HG03159 (cell line): Measurements from ENCODE around the gene LETM1.
"Not testable (repeated sequence)": the region's sequence is repeated elsewhere in the genome, so short reads cannot be mapped to it uniquely, and the experiment has no call there.

Source experiments
- ATAC-seq: cut with Tn5 transposase; IDR thresholded peaks from one replicate; pipeline ENCODE4 v1.9.1; 2021; ENCODE audit warnings: mild to moderate bottlenecking, moderate library complexity; ENCODE audit not compliant: unreplicated experiment

Gene LETM1

GRCh38 chr4:1852904-1853623 is 2.9 kb downstream of the LETM1 start:
- ATAC-seq = no peak

- ATAC-seq = no peak
These were observed 4.2 kb downstream of the LETM1 start for GRCh38 chr4:1851575-1852410.

- ATAC-seq = no peak
These were observed 4.8 kb downstream of the LETM1 start for GRCh38 chr4:1851160-1851559.

GRCh38 chr4:1850276-1850675 is 5.7 kb downstream of the LETM1 start:
- no peak for ATAC-seq

- ATAC-seq = no peak
These were observed 9.4 kb downstream of the LETM1 start for GRCh38 chr4:1846580-1846979.

DNA sequence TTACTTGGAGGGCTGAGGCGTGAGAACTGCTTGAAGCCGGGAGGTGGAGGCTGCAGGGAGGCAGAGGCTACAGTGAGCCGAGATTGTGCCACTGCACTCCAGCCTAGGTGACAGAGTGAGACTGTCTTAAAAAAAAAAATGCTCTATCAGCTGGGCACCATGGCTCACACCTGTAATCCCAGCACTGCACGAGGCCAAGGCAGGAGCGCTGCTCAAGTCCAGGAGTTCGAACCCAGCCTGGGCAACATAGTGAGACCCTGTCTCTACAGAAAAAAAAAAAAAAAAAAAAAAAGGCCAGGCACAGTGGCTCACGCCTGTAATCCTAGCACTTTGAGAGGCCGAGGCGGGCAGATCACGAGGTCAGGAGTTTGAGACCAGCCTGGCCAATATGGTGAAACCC is 11.3 kb downstream of the LETM1 start:
- ATAC-seq = not testable (repeated sequence)

- ATAC-seq = no peak
These were observed 12.1 kb downstream of the LETM1 start for GRCh38 chr4:1843852-1844251.

DNA sequence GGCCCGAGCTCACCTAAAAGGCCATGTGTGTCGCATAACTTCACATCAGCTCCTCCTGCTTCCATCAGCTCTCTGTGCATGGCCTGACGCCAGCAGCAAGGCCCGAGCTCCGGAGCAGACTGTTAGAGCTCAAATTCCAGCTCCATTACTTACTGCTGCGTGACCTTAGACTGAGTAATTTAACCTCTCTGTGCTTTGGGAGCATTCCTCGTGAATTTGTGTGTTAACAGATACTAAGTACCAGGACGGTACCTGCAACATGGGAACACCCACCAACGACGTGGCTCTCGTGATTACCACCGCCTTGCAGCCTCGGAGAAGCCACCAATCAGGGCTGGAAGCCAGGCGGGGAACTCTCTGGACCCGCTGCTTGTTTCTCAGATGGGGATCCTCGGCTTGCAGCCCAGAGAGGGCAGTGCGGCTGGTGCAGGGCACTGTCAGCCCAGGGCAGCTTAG is 12.9 kb downstream of the LETM1 start:
- no peak for ATAC-seq

- ATAC-seq = no peak
These were observed 13.5 kb downstream of the LETM1 start for GRCh38 chr4:1842339-1842895.

DNA sequence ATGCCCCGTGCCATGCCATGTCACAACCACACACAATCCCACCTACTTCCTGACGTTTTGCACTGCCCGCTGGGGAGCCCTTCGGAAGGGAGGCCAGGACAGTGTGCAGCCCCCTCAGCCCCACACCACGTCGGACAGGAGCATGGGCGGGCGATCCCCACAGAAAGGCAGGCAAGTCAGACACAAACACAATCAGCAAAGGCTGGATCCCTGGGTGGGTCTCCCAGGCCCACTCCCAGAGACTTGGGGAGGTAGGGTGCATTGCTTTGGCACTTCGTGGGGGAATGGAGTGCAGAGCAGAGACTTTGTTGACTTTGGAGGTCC is 14.1 kb downstream of the LETM1 start:
- no peak for ATAC-seq

DNA sequence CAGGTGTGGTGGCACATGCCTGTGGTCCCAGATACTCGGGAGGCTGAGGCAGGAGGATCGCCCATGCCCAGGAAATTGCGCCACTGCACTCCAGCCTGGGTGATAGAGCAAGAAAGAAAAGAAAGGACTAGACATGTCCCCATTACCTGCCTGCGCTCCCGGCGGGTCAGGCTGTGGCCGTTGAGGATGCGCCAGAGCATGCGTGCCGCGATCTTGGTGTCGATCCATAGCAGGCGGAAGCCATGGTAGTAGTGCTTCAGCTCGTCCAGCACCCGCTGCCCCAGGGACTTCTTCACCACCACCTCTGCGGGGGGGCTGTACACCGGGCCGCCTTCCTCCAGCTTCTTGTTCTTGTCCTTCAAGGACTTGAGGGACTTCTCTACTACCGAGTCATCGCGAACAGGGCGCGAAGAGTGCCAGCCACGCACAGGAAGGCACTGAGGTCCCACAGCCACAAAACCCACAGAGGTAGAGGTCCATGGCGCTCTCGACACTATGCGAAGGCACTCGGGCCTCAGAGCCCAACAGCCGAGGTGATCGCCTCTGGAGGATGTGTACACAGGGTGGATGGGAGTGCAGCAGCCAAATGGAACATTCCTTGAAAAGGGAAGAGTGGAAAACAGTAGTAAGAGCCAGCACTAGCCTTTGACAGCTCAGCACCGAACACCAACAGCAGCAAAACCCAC is 14.6 kb downstream of the LETM1 start:
- no peak for ATAC-seq

- no peak for ATAC-seq
These were observed 16.7 kb downstream of the LETM1 start for GRCh38 chr4:1839282-1839681.

DNA sequence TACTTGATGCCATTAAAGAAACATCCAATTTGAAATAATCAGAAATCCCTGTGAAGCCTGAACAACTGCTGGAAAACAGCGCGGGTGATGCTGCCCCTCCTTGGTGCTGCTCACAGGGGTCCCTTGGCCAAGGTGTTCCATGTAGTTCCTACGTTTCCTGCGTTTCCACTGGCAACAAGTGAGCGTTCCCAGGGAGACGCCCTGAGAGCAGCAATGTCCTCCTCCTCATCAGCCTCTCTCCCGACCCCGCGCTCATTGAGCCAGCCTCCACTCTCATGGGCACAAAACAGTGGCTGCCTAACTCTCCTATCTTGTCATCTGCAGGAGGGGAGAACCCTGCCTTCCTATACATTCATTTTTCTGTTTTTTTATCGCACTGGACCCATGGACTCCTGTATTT is 18.9 kb downstream of the LETM1 start:
- no peak for ATAC-seq

- no peak for ATAC-seq
These were observed 19.3 kb downstream of the LETM1 start for GRCh38 chr4:1836650-1837049.

GRCh38 chr4:1835836-1836235 is 20.1 kb downstream of the LETM1 start:
- ATAC-seq = not testable (repeated sequence)

- ATAC-seq = no peak
These were observed 21.7 kb downstream of the LETM1 start for GRCh38 chr4:1834047-1834775.

DNA sequence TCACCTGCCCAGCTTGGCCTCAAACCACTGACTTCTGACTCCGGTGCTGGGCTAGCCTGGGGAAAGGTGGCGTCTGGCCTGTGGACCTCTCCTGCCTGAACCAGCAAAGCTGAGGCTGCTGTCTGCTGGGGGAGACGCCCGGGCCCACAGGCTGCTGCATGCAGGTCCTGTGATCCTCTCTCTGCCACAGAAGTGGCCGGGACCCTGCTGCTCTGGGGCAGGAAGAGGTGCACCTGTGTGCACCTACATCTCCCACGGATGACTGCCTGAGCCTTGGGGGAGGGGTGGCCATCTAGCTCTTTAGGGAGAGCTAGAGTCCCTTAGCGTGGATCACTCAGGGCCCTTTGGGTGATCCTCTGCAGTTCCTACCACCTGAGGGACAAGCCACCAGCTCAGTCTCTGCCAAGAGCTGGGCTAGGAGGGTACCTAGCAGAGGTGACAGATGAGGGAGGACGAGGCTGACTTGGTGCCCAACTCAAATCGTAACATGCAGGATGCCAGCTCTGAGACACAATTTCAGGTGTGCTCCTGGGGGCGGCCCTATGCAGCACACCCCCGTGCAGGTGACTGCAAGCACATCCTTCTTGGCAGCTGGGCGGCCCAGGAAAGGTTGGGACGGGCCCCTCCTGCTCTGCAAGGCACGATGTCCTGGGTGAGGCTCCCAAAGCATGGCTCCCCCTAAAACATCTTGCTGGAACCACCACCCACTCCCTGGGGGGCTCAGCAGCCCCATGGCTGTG is 22.5 kb downstream of the LETM1 start:
- ATAC-seq = no peak

DNA sequence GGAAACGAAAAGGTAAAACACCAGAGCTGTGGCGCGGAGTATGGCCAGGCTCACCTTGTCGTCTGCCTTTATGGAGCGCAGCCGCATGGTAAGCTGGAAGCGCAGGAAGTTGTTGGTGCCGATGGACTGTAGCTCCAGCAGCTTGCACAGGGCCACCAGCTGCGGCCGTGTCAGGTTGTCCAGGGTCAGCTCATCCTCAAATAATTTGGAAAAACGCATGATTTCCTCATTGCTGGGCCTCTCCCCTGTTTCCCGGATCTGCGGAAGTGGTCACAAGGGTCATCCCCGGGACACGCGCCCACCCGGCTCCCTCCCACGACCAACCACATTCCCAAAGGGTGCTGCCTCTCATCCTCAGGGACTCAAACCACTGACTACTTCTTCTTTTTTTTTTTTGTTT is 23.3 kb downstream of the LETM1 start:
- no peak for ATAC-seq

DNA sequence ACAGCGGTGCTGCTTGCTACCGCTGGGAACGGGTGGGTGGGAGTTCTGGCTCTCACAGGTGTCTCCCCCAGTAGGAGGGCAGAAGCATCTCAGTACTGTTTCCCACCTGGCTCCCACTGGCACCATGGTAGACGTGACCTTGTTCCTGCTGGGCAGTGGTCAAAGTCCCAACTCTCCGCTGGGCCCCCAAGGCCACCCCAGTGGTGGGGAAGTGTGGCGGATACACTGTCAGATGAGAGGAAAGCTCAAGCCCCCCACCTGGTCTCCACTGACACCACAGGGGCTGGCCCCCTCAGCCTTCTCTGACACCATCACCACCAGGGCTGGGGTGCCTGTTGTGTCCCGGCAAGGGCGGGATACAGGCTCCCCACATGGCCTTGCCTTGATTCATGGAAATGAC is 24.6 kb downstream of the LETM1 start:
- ATAC-seq = no peak

GRCh38 chr4:1830642-1831228 is 25.2 kb downstream of the LETM1 start:
- no peak for ATAC-seq
